B cell (primary cell): ENCODE results near the gene CDK6. TPM values are rescaled to one million over a fixed set of nuclear protein-coding genes. Genes with fewer than 3 reads are reported as not detected.

Source experiments
- ATAC-seq: fragments of 200-7000 bp; cut with Tn5 transposase; one replicate; pipeline ENCODE4 v1.10.0; 2021; ENCODE audit warnings: low read depth, mild to moderate bottlenecking, moderate number of reproducible peaks, moderate library complexity
- CTCF ChIA-PET: fragments of 350-600 bp; sonication (Branson Sonifier 250); formaldehyde crosslinking; loops from one replicate; lab custom pipeline; 2021; ENCODE audit warnings: antibody characterized with exemption, inconsistent platforms; lab: Charles Lee
- POLR2A ChIA-PET: fragments of 350-600 bp; sonication (Branson Sonifier 250); formaldehyde crosslinking; loops from one replicate; lab custom pipeline; 2021; ENCODE audit warnings: antibody characterized with exemption; lab: Charles Lee
- DNase-seq: peaks from one replicate; pipeline ENCODE4 v3.0.0; 2013
- H2AFZ ChIP-seq: 2 replicates; pipeline ENCODE4 v1.6.1; 2012; ENCODE audit warnings: mild to moderate bottlenecking, low read depth, low read length; ENCODE audit not compliant: insufficient read depth, poor library complexity, severe bottlenecking
- H3K27ac ChIP-seq, 2 donors: 1 replicate in 1 of 2; 2 replicates in 1 of 2; pipeline ENCODE4 v1.5.1; 2012 to 2013; ENCODE audit warnings: low read length in 2 of 2, mild to moderate bottlenecking in 2 of 2, moderate library complexity in 1 of 2
- H3K27me3 ChIP-seq, 4 experiments: fragments of 200-600 bp in 1 of 4; sonication (generic) in 1 of 4; replicated peaks in 1 of 4; 1 replicate in 2 of 4; 2 replicates in 2 of 4; pipeline versions ENCODE4 v1.6.1 to v1.7.0; 2013 to 2016; ENCODE audit warnings: low read length in 3 of 4, mild to moderate bottlenecking in 2 of 4, mixed read lengths in 1 of 4, moderate library complexity in 1 of 4; ENCODE audit not compliant: insufficient read depth in 4 of 4, control insufficient read depth in 3 of 4; ENCODE audit errors: control extremely low read depth in 1 of 4
- H3K36me3 ChIP-seq, 2 experiments: replicated peaks in 1 of 2; 1 replicate in 1 of 2; 2 replicates in 1 of 2; pipeline versions ENCODE4 v1.6.1 to v1.7.1; 2013; ENCODE audit warnings: low read length in 1 of 2; ENCODE audit not compliant: insufficient read depth in 2 of 2, control insufficient read depth in 1 of 2; ENCODE audit errors: control extremely low read depth in 1 of 2, extremely low read depth in 1 of 2
- H3K4me1 ChIP-seq, 2 donors: fragments of 200-600 bp in 1 of 2; sonication (generic) in 1 of 2; 1 replicate in 1 of 2; 2 replicates in 1 of 2; pipeline versions ENCODE4 v1.5.1 to v1.6.1; 2013 to 2017; ENCODE audit warnings: low read length in 2 of 2; ENCODE audit not compliant: control insufficient read depth in 2 of 2, insufficient read depth in 2 of 2
- H3K4me2 ChIP-seq: replicated peaks from 2 replicates; pipeline ENCODE3; 2012; ENCODE audit warnings: mild to moderate bottlenecking, low read depth, low read length; ENCODE audit not compliant: poor library complexity, severe bottlenecking
- H3K4me3 ChIP-seq, 5 experiments: fragments of 200-600 bp in 1 of 5; sonication (generic) in 1 of 5; 1 replicate in 3 of 5; 2 replicates in 2 of 5; pipeline versions ENCODE4 v1.5.1 to v1.7.0; 2011 to 2016; ENCODE audit warnings: low read length in 4 of 5, mild to moderate bottlenecking in 4 of 5, low read depth in 2 of 5, control low read depth in 1 of 5, moderate library complexity in 1 of 5; ENCODE audit not compliant: insufficient read depth in 1 of 5; ENCODE audit errors: control extremely low read depth in 1 of 5, extremely low read depth in 1 of 5
- H3K79me2 ChIP-seq: fragments of 200-600 bp; sonication (generic); one replicate; pipeline ENCODE4 v1.6.0; 2016; ENCODE audit warnings: low read length; ENCODE audit not compliant: control insufficient read depth, insufficient read depth
- H3K9ac ChIP-seq: fragments of 200-600 bp; sonication (generic); 2 replicates; pipeline ENCODE4 v1.6.1; 2017; ENCODE audit warnings: mild to moderate bottlenecking, low read length, moderate library complexity
- H3K9me3 ChIP-seq, 3 donors: one replicate each; pipeline versions ENCODE4 v1.6.1 to v1.7.1; 2013; ENCODE audit warnings: low read length in 2 of 3; ENCODE audit not compliant: control insufficient read depth in 2 of 3, insufficient read depth in 1 of 3; ENCODE audit errors: control extremely low read depth in 1 of 3
- H4K20me1 ChIP-seq: 2 replicates; pipeline ENCODE4 v1.6.0; 2012; ENCODE audit warnings: mild to moderate bottlenecking, low read length; ENCODE audit not compliant: insufficient read depth, control insufficient read depth, poor library complexity, severe bottlenecking
- H3K27ac Mint-ChIP-seq: one replicate; pipeline ENCODE4 v1.8.0; 2021; ENCODE audit warnings: mixed read lengths
- H3K27me3 Mint-ChIP-seq: one replicate; pipeline ENCODE4 v1.8.0; 2021; ENCODE audit warnings: mixed read lengths
- H3K4me1 Mint-ChIP-seq: one replicate; pipeline ENCODE4 v1.8.0; 2021; ENCODE audit warnings: mixed read lengths
- H3K4me3 Mint-ChIP-seq: one replicate; pipeline ENCODE4 v1.8.0; 2021; ENCODE audit warnings: mixed read lengths
- H3K9me3 Mint-ChIP-seq: one replicate; pipeline ENCODE4 v1.8.0; 2022; ENCODE audit warnings: mixed read lengths; ENCODE audit not compliant: insufficient read depth
- EZH2 ChIP-seq: IDR thresholded peaks from 2 replicates; pipeline ENCODE4 v1.6.1; 2012; ENCODE audit warnings: borderline replicate concordance, low read depth, mild to moderate bottlenecking, moderate library complexity, low read length; ENCODE audit not compliant: insufficient read depth, poor library complexity, severe bottlenecking
- WGBS: methylation state at CpG from one replicate; pipeline ENCODE4 v1.1.5; 2013; ENCODE audit warnings: missing lambda C conversion rate; ENCODE audit not compliant: insufficient coverage; 5-methylcytosine and 5-hydroxymethylcytosine counted together
- intact Hi-C: fragments of 100-400 bp; cut with micrococcal nuclease; formaldehyde crosslinking; loops from one replicate; pipeline ENCODE4 v1.10.0; 2022
- polyA plus RNA-seq: library from polyadenylated mRNA; depleted of rRNA; stranded (reverse); fragments of >200 nt; gene quantifications from 2 replicates; pipeline ENCODE4 v1.2.3, GENCODE V29; 2012
- total RNA-seq, 2 donors: library from RNA; stranded (reverse); fragments of 120-200 nt in 1 of 2; gene quantifications; 1 replicate in 1 of 2; 2 replicates in 1 of 2; pipeline versions ENCODE4 v1.2.3 to v1.2.4, GENCODE V29; 2013 to 2022
- TF ChIP-seq, protein P1 (sequence below): fragments of 200-600 bp; IDR thresholded peaks from one replicate; pipeline ENCODE4 v1.8.0; 2022; ENCODE audit warnings: antibody characterized with exemption, mild to moderate bottlenecking

CDK6 gene
- total and polyA plus RNA-seq, 2 donors (not counting 1 experiment from before 2014, with no cell fraction given) = 3.0 to 14.6 TPM

DNA sequence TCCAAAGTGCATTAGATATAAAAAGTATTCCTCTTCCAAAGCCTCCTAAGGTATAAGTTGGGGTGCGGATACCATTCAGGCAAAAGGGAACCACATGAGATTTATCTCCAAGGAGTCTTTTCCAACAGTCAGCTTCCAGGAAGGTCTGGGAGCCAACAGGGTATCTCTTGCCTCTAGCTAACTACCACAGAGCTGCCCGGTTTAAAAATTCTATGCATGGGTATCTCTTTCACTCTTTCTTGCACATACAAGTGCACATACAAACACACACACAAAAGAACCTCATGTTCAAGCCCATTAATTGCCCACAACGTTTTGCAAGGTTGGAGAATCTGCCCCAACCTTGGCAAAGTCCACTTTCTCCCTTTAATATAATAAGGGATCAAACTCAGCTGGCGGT is 80.7 kb downstream of the CDK6 start:
- no peaks in the 10 kb centered on the region for H3K9me3 ChIP-seq
- peak overlapping the region; percentile 36 for H2AFZ ChIP-seq
- H3K36me3 ChIP-seq = no peaks in the 10 kb centered on the region
- Mint-ChIP-seq H3K27ac (no peak overlapping the region), H3K4me1 (peaks cover 28% of the 10 kb centered on the region), H3K4me3 (no peak overlapping the region), H3K27me3 (no peaks in the 10 kb centered on the region), H3K9me3 (peaks cover 4% of the 10 kb centered on the region)
- no peak for DNase-seq
- no peak for ATAC-seq
- peak overlapping the region; percentile 35 for H3K4me2 ChIP-seq
- intact Hi-C loops = no loop called here
- POLR2A ChIA-PET = no interaction called here
- WGBS = 30% methylated on average over 2 of the region's 4 CpGs
- CTCF ChIA-PET = no interaction called here
- H3K27me3 ChIP-seq = no peaks in the 10 kb centered on the region
- H3K27ac ChIP-seq = no peak overlapping the region
- no peak overlapping the region for H3K9ac ChIP-seq
- H3K79me2 ChIP-seq = peaks cover 10% of the 10 kb centered on the region
- TF ChIP-seq, protein P1, sequence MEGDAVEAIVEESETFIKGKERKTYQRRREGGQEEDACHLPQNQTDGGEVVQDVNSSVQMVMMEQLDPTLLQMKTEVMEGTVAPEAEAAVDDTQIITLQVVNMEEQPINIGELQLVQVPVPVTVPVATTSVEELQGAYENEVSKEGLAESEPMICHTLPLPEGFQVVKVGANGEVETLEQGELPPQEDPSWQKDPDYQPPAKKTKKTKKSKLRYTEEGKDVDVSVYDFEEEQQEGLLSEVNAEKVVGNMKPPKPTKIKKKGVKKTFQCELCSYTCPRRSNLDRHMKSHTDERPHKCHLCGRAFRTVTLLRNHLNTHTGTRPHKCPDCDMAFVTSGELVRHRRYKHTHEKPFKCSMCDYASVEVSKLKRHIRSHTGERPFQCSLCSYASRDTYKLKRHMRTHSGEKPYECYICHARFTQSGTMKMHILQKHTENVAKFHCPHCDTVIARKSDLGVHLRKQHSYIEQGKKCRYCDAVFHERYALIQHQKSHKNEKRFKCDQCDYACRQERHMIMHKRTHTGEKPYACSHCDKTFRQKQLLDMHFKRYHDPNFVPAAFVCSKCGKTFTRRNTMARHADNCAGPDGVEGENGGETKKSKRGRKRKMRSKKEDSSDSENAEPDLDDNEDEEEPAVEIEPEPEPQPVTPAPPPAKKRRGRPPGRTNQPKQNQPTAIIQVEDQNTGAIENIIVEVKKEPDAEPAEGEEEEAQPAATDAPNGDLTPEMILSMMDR = no peak
- TF ChIP-seq EZH2 = no peak
- H3K4me1 ChIP-seq = peaks cover 7 to 10% of the 10 kb centered on the region in 2 donors
- no peak overlapping the region for H3K4me3 ChIP-seq
- no peaks in the 10 kb centered on the region for H4K20me1 ChIP-seq

DNA sequence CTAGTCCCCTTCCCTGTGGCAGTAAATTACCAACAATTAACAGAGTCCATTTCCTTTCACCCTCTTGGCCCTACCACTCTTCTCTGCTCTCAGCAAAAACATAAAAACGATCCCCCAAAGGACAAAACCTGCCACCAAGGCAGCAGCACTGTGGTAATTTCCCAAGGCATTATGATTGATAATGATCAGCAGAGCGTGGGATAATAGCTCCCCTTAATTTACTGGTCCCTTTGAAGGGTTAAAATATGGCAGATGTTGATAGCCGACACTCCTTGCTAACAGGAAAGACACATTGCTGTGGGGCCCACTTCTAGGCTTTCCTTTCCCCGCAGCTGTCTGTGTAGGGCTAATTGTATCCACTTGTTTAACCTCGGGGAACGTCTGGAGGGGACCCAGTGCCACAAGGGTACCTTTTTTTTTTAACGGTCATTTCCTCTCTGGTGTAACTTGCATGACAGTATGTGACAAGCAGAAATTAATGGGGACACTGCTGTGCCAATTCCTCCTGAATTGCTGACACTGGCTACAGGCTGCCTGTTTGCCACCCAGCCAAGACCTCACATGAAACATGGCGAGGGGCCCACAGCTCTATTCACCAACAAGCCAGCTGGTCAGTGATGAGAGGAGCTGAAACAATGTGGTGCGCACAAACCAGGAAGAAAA is 81.3 kb downstream of the CDK6 start:
- Histone ChIP-seq H3K27me3 (no peaks in the 10 kb centered on the region), H3K4me1 (peaks cover 7 to 10% of the 10 kb centered on the region in 2 donors), H4K20me1 (no peaks in the 10 kb centered on the region), H3K9ac (no peak overlapping the region), H3K36me3 (no peaks in the 10 kb centered on the region), H3K4me2 (peak overlapping the region; percentile 35), H3K4me3 (no peak overlapping the region), H2AFZ (peak overlapping the region; percentile 36), H3K79me2 (peaks cover 10% of the 10 kb centered on the region), H3K27ac (no peak overlapping the region), H3K9me3 (no peaks in the 10 kb centered on the region)
- WGBS = 8% methylated on average over 6 of the region's 9 CpGs
- ChIA-PET CTCF (no interaction called here), POLR2A (no interaction called here)
- Mint-ChIP-seq H3K4me1 (peaks cover 28% of the 10 kb centered on the region), H3K4me3 (no peak overlapping the region), H3K9me3 (peaks cover 4% of the 10 kb centered on the region), H3K27ac (no peak overlapping the region), H3K27me3 (no peaks in the 10 kb centered on the region)
- intact Hi-C loops = no loop called here
- ATAC-seq (no peak), DNase-seq (no peak)
- no peak for TF ChIP-seq EZH2
- TF ChIP-seq, protein P1 = no peak
